ENCODE results near the gene GCDH. TPM values are rescaled to one million over a fixed set of nuclear protein-coding genes. Genes with fewer than 3 reads are reported as not detected.
A peak's percentile ranks its signal among the peaks of the same experiment; 100 is the strongest.

Gene GCDH
- total and polyA plus RNA-seq, 2 of the 8 experiments (the other 6 are each of a cell fraction or from before 2014, with no cell fraction given): 67.3 to 89.4 TPM

- TF ChIP-seq JUN (IDR thresholded peaks at IDR 0.05; ENCODE audit: low read depth, low read length) (no peak), JUND (IDR thresholded peaks at IDR 0.05; ENCODE audit: low read length) (no peak), POLR2AphosphoS5 (IDR thresholded peaks at IDR 0.05; ENCODE audit: low read depth, low read length) (0 out of 2 replicates have a peak, but pooled peaks have one; percentile 27), SUZ12 (IDR thresholded peaks at IDR 0.05; ENCODE audit: low read length) (no peak), POLR2A (IDR thresholded peaks at IDR 0.05; ENCODE audit: control extremely low read depth in 1 of 2, low read depth in 2 of 2, low read length in 2 of 2) (peak in 1 of 2 experiments; percentile 25; a peak in 1 of 3 replicates), SP1 (IDR thresholded peaks at IDR 0.05; ENCODE audit: low read depth, low read length) (no peak)
- TF ChIP-seq, protein P1, sequence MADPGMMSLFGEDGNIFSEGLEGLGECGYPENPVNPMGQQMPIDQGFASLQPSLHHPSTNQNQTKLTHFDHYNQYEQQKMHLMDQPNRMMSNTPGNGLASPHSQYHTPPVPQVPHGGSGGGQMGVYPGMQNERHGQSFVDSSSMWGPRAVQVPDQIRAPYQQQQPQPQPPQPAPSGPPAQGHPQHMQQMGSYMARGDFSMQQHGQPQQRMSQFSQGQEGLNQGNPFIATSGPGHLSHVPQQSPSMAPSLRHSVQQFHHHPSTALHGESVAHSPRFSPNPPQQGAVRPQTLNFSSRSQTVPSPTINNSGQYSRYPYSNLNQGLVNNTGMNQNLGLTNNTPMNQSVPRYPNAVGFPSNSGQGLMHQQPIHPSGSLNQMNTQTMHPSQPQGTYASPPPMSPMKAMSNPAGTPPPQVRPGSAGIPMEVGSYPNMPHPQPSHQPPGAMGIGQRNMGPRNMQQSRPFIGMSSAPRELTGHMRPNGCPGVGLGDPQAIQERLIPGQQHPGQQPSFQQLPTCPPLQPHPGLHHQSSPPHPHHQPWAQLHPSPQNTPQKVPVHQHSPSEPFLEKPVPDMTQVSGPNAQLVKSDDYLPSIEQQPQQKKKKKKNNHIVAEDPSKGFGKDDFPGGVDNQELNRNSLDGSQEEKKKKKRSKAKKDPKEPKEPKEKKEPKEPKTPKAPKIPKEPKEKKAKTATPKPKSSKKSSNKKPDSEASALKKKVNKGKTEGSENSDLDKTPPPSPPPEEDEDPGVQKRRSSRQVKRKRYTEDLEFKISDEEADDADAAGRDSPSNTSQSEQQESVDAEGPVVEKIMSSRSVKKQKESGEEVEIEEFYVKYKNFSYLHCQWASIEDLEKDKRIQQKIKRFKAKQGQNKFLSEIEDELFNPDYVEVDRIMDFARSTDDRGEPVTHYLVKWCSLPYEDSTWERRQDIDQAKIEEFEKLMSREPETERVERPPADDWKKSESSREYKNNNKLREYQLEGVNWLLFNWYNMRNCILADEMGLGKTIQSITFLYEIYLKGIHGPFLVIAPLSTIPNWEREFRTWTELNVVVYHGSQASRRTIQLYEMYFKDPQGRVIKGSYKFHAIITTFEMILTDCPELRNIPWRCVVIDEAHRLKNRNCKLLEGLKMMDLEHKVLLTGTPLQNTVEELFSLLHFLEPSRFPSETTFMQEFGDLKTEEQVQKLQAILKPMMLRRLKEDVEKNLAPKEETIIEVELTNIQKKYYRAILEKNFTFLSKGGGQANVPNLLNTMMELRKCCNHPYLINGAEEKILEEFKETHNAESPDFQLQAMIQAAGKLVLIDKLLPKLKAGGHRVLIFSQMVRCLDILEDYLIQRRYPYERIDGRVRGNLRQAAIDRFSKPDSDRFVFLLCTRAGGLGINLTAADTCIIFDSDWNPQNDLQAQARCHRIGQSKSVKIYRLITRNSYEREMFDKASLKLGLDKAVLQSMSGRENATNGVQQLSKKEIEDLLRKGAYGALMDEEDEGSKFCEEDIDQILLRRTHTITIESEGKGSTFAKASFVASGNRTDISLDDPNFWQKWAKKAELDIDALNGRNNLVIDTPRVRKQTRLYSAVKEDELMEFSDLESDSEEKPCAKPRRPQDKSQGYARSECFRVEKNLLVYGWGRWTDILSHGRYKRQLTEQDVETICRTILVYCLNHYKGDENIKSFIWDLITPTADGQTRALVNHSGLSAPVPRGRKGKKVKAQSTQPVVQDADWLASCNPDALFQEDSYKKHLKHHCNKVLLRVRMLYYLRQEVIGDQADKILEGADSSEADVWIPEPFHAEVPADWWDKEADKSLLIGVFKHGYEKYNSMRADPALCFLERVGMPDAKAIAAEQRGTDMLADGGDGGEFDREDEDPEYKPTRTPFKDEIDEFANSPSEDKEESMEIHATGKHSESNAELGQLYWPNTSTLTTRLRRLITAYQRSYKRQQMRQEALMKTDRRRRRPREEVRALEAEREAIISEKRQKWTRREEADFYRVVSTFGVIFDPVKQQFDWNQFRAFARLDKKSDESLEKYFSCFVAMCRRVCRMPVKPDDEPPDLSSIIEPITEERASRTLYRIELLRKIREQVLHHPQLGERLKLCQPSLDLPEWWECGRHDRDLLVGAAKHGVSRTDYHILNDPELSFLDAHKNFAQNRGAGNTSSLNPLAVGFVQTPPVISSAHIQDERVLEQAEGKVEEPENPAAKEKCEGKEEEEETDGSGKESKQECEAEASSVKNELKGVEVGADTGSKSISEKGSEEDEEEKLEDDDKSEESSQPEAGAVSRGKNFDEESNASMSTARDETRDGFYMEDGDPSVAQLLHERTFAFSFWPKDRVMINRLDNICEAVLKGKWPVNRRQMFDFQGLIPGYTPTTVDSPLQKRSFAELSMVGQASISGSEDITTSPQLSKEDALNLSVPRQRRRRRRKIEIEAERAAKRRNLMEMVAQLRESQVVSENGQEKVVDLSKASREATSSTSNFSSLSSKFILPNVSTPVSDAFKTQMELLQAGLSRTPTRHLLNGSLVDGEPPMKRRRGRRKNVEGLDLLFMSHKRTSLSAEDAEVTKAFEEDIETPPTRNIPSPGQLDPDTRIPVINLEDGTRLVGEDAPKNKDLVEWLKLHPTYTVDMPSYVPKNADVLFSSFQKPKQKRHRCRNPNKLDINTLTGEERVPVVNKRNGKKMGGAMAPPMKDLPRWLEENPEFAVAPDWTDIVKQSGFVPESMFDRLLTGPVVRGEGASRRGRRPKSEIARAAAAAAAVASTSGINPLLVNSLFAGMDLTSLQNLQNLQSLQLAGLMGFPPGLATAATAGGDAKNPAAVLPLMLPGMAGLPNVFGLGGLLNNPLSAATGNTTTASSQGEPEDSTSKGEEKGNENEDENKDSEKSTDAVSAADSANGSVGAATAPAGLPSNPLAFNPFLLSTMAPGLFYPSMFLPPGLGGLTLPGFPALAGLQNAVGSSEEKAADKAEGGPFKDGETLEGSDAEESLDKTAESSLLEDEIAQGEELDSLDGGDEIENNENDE (IDR thresholded peaks at IDR 0.05; ENCODE audit: insufficient replicate concordance, low read length): no peak
Observed at GRCh38 chr19:12947702-12948611, 57.0 kb downstream of the GCDH start (continued).
